Measurements from ENCODE around the gene POMP.
"Not testable (repeated sequence)": the region's sequence is repeated elsewhere in the genome, so short reads cannot be mapped to it uniquely, and the experiment has no call there.

Gene POMP

GRCh38 chr13:28637714-28638355 lies 21.1 kb upstream of the POMP start:
- peak; percentile 35 for DNase-seq (ENCODE audit: low read depth)

- no peak for DNase-seq (ENCODE audit: low read depth)
Measured at GRCh38 chr13:28638756-28639155, 20.2 kb upstream of the POMP start.

DNA sequence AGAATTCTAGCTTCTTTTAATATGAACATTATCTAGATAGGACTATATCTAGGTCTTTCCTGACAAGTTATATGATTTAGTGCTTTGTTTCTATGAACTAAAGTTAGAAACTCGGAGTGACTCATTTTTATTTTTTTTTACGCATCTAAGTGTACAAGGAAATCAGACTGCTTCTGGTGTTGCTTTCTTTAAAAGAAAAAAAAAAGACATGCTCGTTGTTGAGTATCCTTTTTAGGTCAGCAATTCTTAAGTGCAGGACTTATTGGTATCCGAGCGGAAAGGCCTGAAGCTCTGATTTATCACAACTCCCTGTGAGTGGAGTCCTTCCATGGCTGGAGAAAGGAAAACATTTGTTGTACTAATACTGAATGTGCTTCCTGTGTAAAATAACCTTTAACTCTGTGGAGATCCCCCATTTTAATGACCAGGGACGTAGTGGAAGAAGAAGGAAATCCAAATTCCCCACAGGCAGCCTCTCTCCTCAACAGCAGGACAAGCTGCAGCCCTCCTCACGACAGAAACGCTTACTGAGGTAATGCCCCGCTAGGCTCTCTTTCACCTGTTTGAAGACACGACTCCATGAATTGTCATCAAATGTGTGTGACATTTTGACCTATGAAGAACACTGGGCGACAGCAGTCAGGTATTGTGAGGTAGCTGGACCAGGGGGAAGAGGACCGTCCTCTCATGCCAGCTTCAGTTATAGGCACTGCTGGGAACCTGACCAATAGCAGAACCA lies 17.9 kb upstream of the POMP start:
- DNase-seq (ENCODE audit: low read depth) = peak; percentile 40

DNA sequence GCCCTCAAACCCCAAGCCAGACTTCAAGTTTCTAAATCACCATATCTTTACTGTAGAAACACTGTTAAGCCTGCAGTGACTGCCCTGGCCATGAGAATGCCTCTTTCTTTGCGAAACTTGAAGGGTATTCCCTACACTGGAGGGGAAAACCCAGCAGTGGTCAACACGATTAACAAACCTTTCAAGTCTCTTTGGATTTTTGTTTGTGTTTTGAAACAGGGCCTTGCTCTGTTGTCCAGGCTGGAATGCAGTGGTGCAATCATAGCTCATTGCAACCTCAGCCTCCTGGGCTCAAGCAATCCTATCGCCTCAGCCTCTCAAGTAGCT lies 17.4 kb upstream of the POMP start:
- DNase-seq (ENCODE audit: low read depth) = no peak

DNA sequence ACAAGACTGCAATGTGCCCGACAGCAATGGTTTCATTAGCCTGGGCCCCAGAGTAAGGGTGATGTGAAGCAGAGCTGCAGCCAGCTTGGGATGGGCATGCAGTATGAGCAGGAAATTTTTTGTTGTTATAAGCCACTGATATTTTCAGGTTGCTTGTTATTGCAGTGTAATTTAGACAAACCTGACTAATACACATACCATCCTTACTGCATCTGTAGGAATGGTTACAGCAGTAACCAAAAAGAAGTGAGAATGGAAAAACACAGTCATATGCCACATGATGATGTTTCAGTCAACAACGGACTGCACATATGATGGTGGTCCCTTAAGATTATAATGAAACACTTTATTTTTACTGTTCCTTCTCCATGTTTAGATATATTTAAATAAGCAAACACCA lies 8.6 kb upstream of the POMP start:
- peak; percentile 13 for DNase-seq (ENCODE audit: low read depth)

- DNase-seq (ENCODE audit: low read depth) = no peak
Measured at GRCh38 chr13:28651810-28652401, 7.0 kb upstream of the POMP start.

DNA sequence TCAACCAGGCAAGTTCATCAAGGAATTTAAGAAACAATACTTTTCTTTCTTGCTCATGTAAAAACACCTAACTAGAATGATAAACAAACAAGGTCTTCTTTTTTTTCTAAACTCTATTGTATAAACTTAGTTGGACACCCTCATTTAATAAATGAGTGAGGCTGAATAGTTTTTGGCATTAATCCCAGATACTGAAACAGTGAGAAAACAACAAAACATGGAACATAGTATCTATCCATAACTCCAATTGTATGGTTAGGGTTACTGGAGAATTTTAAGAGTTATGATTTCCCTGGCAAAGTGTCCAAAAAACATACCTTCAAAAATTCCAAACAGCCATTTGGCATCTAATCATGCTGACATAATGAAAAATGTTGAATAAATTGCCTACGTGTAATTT lies 5.8 kb upstream of the POMP start:
- no peak for DNase-seq (ENCODE audit: low read depth)

GRCh38 chr13:28654276-28654675 lies 4.7 kb upstream of the POMP start:
- DNase-seq (ENCODE audit: low read depth) = peak; percentile 39

GRCh38 chr13:28655561-28655960 lies 3.4 kb upstream of the POMP start:
- peak; percentile 83 for DNase-seq (ENCODE audit: low read depth)

DNA sequence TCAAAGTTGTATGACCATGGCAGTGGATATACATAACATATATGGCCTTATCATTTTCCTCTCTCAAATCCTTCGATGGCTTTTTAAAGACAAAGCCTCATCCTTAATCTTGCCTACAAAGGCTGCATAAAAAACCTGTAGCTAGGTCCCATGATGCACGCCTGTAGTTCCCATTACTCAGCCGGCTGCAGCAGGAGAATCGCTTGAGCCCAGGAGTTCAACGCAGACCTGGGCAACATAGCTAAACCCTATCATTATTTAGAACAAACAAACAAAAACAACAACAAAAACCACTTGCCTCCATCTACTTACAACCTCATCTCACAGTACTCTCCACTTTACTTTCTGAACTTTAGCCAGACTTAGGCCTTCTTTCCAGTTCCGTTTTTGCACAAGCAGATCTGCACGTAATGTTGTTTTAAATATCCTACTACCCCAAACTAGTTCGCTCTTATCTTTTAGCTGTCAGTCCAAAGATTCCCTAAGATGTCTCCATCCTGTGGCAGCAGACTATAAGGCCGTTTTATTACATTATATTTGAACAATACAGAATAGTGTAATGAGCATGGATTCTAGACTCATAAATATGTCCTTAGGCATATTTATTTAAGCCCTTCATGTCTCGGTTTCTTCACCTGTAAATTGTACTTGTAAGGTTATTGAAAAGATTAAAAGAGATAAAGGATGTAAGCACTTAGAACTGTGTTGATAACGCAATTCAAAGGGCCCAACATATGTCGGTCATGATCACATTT lies 969 bp upstream of the POMP start:
- peak; percentile 54 for DNase-seq (ENCODE audit: low read depth)

- DNase-seq (ENCODE audit: low read depth) = no peak
Measured at GRCh38 chr13:28658539-28658795, 463 bp upstream of the POMP start.

DNA sequence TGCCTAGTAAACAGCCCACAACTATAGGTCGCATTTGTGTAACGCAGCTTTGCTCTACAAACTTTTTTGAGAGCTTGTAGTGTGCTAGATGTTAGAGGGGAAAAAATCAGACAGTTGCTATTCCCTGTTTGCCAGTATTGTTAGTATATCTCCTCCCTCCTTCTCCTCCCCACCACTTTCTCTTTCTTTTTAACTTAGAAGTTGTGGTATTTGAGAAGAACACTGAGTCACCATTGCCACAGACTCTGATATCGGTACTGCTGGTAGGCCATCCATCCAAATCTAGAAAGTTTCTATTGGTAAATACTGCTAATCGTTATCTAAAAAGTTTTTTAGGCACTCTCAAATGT lies 666 bp downstream of the POMP start:
- DNase-seq (ENCODE audit: low read depth) = peak; percentile 75

GRCh38 chr13:28666897-28667488 lies 8.1 kb downstream of the POMP start:
- DNase-seq (ENCODE audit: low read depth) = no peak

GRCh38 chr13:28671126-28671792 lies 12.3 kb downstream of the POMP start:
- DNase-seq (ENCODE audit: low read depth) = no peak

GRCh38 chr13:28678809-28679208 lies 19.9 kb downstream of the POMP start:
- peak; percentile 28 for DNase-seq (ENCODE audit: low read depth)

DNA sequence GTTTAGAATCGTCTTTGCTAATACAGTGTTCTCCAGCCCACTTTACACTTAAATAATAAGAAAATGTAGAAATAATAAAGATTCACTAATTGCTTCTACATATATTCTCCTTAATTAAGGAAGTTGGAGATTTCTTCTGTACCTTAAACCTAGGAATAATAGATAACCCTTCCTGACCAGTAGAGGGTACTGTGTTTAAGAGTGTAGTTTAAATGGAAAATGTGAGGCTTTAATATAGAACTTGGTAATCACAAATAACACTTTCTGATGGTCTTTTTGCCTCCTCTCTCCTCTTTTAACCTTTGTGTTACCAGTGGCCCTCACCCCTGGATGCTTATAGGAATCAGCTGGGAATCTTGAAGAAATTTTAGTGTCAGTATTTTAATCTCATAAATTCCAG lies 20.7 kb downstream of the POMP start:
- DNase-seq (ENCODE audit: low read depth) = peak; percentile 41

DNA sequence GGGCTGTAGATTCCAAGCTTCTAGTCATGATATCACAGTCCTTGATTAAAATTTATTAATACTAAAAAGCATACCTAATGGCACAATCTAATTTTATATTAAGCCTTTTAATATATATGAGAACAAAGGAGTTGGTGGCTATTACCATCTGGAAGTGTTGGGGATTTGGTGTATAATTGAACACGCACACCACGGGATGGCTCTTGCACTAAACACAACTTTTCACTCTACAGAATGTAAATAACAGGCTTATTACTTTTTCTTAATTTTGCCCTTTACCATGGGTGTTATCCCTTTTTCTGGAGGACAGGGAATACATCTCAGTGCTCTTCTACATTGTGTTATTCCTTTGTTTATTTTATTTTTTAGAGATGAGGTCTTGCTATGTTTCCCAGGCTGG lies 21.6 kb downstream of the POMP start:
- no peak for DNase-seq (ENCODE audit: low read depth)

DNA sequence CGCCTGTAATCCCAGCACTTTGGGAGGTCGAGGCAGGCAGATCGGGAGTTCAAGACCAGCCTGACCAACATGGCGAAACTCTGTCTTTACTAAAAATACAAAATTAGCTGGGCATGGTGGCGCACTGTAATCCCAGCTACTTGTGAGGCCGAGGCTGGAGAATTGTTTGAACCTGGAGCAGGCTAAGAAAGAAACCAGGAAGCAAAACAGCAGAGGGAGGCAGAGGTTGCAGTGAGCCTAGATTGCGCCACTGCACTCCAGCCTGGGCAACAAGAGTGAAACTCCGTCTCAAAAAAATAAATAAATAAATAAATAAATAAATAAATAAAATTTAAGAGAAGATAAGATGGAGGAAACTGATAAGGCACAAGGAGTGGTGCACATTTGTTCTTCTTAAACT lies 24.2 kb downstream of the POMP start:
- not testable (repeated sequence) for DNase-seq (ENCODE audit: low read depth)

GRCh38 chr13:28684257-28684656 lies 25.3 kb downstream of the POMP start:
- DNase-seq (ENCODE audit: low read depth) = no peak

DNA sequence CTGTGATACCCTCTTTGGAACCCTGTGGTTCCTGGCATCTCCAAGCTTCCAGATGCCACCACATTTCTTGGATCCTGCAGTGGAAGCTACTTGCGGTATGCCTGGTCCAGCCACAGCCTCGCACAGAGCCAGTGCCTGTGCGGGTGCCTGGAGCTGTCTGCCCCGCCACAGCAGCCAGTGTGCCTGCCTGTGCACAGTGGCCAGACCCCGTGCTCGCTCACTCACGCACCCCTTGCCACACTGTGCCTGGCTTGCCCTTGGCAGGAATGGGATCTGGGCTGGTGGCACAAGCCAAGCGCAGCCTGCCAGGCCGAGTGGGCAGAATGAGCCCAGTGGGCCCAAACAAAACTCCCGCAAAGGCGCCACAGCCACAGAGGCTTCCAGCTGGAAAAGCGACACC lies 26.2 kb downstream of the POMP start:
- no peak for DNase-seq (ENCODE audit: low read depth)

GRCh38 chr13:28685892-28686291 lies 27.0 kb downstream of the POMP start:
- no peak for DNase-seq (ENCODE audit: low read depth)
